Measurements from ENCODE around the gene ERFL. TPM values are rescaled to one million over a fixed set of nuclear protein-coding genes. Genes with fewer than 3 reads are reported as not detected.

ERFL gene
- total RNA-seq, 2 donors from 2014 or later = 0.36 to 1.9 TPM

DNA sequence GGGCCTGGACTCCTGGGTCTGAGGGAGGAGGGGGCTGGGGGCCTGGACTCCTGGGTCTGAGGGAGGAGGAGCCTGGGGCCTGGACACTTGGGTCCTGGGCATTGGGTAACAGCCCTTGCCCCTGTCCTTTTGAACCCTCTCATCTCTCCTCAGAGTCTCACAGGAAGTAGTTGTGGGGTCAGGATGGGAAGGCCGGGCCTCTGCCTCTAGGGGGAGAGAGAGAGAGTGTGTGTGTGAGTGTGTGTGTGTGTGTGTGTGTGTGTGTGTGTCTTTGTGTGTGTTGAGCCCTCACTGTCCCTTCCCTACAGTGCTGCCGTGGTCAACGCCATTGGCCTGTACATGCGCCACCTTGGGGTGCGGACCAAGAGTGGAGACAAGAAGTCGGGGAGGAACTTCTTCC lies 34.4 kb downstream of the ERFL start:
- intact Hi-C loops (cut with DNase I) = no loop called here
- no peak overlapping the region for H3K27ac ChIP-seq
- TF ChIP-seq POLR2AphosphoS5 (IDR thresholded peaks at IDR 0.05) = no peak
- TF ChIP-seq POLR2A (IDR thresholded peaks at IDR 0.05) = no peak
- TF ChIP-seq, protein P1, sequence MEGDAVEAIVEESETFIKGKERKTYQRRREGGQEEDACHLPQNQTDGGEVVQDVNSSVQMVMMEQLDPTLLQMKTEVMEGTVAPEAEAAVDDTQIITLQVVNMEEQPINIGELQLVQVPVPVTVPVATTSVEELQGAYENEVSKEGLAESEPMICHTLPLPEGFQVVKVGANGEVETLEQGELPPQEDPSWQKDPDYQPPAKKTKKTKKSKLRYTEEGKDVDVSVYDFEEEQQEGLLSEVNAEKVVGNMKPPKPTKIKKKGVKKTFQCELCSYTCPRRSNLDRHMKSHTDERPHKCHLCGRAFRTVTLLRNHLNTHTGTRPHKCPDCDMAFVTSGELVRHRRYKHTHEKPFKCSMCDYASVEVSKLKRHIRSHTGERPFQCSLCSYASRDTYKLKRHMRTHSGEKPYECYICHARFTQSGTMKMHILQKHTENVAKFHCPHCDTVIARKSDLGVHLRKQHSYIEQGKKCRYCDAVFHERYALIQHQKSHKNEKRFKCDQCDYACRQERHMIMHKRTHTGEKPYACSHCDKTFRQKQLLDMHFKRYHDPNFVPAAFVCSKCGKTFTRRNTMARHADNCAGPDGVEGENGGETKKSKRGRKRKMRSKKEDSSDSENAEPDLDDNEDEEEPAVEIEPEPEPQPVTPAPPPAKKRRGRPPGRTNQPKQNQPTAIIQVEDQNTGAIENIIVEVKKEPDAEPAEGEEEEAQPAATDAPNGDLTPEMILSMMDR (IDR thresholded peaks at IDR 0.05) = no peak
- no peaks in the 10 kb centered on the region for H3K9me3 ChIP-seq
- H3K36me3 ChIP-seq = peaks cover 0 to 8% of the 10 kb centered on the region in 2 donors
- no peak for DNase-seq (ENCODE audit: low spot score)
- no peaks in the 10 kb centered on the region for H3K27me3 ChIP-seq (replicated peaks; ENCODE audit: insufficient read depth)
- H3K4me1 ChIP-seq (replicated peaks) = no peaks in the 10 kb centered on the region
- H3K4me3 ChIP-seq = no peak overlapping the region
- 67% methylated on average over 6 of the region's 6 CpGs for WGBS

- WGBS = 86% methylated on average over 34 of the region's 34 CpGs
- no peak overlapping the region for H3K4me3 ChIP-seq
- no peak for DNase-seq (ENCODE audit: low spot score)
- intact Hi-C loops (cut with DNase I) = no loop called here
- no peaks in the 10 kb centered on the region for H3K9me3 ChIP-seq
- TF ChIP-seq, protein P1 (IDR thresholded peaks at IDR 0.05) = no peak
- no peak for TF ChIP-seq POLR2AphosphoS5 (IDR thresholded peaks at IDR 0.05)
- TF ChIP-seq POLR2A (IDR thresholded peaks at IDR 0.05) = no peak
- H3K4me1 ChIP-seq (replicated peaks) = no peaks in the 10 kb centered on the region
- H3K36me3 ChIP-seq = peaks cover 0 to 8% of the 10 kb centered on the region in 2 donors
- no peaks in the 10 kb centered on the region for H3K27me3 ChIP-seq (replicated peaks; ENCODE audit: insufficient read depth)
- no peak overlapping the region for H3K27ac ChIP-seq
Observed at GRCh38 chr19:41892173-41892902, 35.9 kb downstream of the ERFL start.

GRCh38 chr19:41890936-41891335 lies 37.3 kb downstream of the ERFL start:
- DNase-seq (ENCODE audit: low spot score) = no peak
- TF ChIP-seq, protein P1 (IDR thresholded peaks at IDR 0.05) = no peak
- no peak for TF ChIP-seq POLR2AphosphoS5 (IDR thresholded peaks at IDR 0.05)
- TF ChIP-seq POLR2A (IDR thresholded peaks at IDR 0.05) = no peak

GRCh38 chr19:41889896-41890295 lies 38.4 kb downstream of the ERFL start:
- no peak for DNase-seq (ENCODE audit: low spot score)
- H3K9me3 ChIP-seq = no peaks in the 10 kb centered on the region
- no peak overlapping the region for H3K4me3 ChIP-seq
- no peak overlapping the region for H3K27ac ChIP-seq
- H3K27me3 ChIP-seq (replicated peaks; ENCODE audit: insufficient read depth) = no peaks in the 10 kb centered on the region
- H3K36me3 ChIP-seq = no peaks in the 10 kb centered on the region
- intact Hi-C loops (cut with DNase I) = no loop called here
- TF ChIP-seq, protein P1 (IDR thresholded peaks at IDR 0.05) = no peak
- TF ChIP-seq POLR2AphosphoS5 (IDR thresholded peaks at IDR 0.05) = no peak
- no peak for TF ChIP-seq POLR2A (IDR thresholded peaks at IDR 0.05)
- peaks cover 2% of the 10 kb centered on the region for H3K4me1 ChIP-seq (replicated peaks)
- WGBS = 96% methylated on average over 8 of the region's 8 CpGs

More at GRCh38 chr19:41890936-41891335, 37.3 kb downstream of the ERFL start:
- intact Hi-C loops (cut with DNase I) = no loop called here
- no peaks in the 10 kb centered on the region for H3K27me3 ChIP-seq (replicated peaks; ENCODE audit: insufficient read depth)
- peaks cover 0 to 8% of the 10 kb centered on the region in 2 donors for H3K36me3 ChIP-seq
- WGBS = 94% methylated on average over 4 of the region's 4 CpGs
- no peak overlapping the region for H3K27ac ChIP-seq
- no peak overlapping the region for H3K4me3 ChIP-seq
- no peaks in the 10 kb centered on the region for H3K9me3 ChIP-seq
- H3K4me1 ChIP-seq (replicated peaks) = no peaks in the 10 kb centered on the region

- Histone ChIP-seq H3K27ac (no peak overlapping the region), H3K27me3 (replicated peaks; ENCODE audit: insufficient read depth) (no peaks in the 10 kb centered on the region), H3K4me3 (no peak overlapping the region), H3K36me3 (no peaks in the 10 kb centered on the region), H3K4me1 (replicated peaks) (peaks cover 4% of the 10 kb centered on the region), H3K9me3 (no peaks in the 10 kb centered on the region)
- no peak for DNase-seq (ENCODE audit: low spot score)
- WGBS = 90% methylated on average over 12 of the region's 12 CpGs
- intact Hi-C loops (cut with DNase I) = no loop called here
- TF ChIP-seq POLR2AphosphoS5 (IDR thresholded peaks at IDR 0.05) = no peak
- no peak for TF ChIP-seq POLR2A (IDR thresholded peaks at IDR 0.05)
- TF ChIP-seq, protein P1 (IDR thresholded peaks at IDR 0.05) = no peak
Observed at GRCh38 chr19:41888926-41889325, 39.3 kb downstream of the ERFL start.

Measured in prostate gland (tissue), 2 donors.